Activated T-helper 1 cell treated with anti-CD3 and anti-CD28 coated beads, Interleukin-12 subunit alpha, Interleukin-12 subunit beta, Interleukin-2, Interleukin-4 antibody, amounts not matched to agents 30 ng/mL and 10 ng/mL and 1 ng/mL, durations not matched to agents 14 hours and 24 hours and 36 hours (primary cell): ENCODE measurements around the gene PCDH15. TPM values are rescaled to one million over a fixed set of nuclear protein-coding genes. Genes with fewer than 3 reads are reported as not detected.

ENCODE experiments used
- DNase-seq: peaks from one replicate; pipeline ENCODE4 v3.0.0; 2021; ENCODE audit warnings: low spot score
- H3K27ac Mint-ChIP-seq: one replicate; pipeline ENCODE4 v1.8.0; 2021; ENCODE audit warnings: mild to moderate bottlenecking, mixed read lengths
- H3K27me3 Mint-ChIP-seq: one replicate; pipeline ENCODE4 v1.8.0; 2022; ENCODE audit warnings: mild to moderate bottlenecking, moderate library complexity, mixed read lengths; ENCODE audit not compliant: insufficient read depth
- H3K36me3 Mint-ChIP-seq: one replicate; pipeline ENCODE4 v1.8.0; 2021; ENCODE audit warnings: low read depth, mixed read lengths
- H3K4me1 Mint-ChIP-seq: one replicate; pipeline ENCODE4 v1.8.0; 2021; ENCODE audit warnings: low read depth, mixed read lengths
- H3K4me3 Mint-ChIP-seq: one replicate; pipeline ENCODE4 v1.8.0; 2021; ENCODE audit warnings: mild to moderate bottlenecking, moderate library complexity, mixed read lengths
- H3K9me3 Mint-ChIP-seq: one replicate; pipeline ENCODE4 v1.8.0; 2021; ENCODE audit warnings: mixed read lengths
- intact Hi-C: fragments of 100-400 bp; cut with micrococcal nuclease; formaldehyde crosslinking; loops from one replicate; pipeline ENCODE4 v1.15.1; 2024
- total RNA-seq: library from RNA; stranded (reverse); gene quantifications from 2 replicates; pipeline ENCODE4 v1.2.3, GENCODE V29; 2022

PCDH15 gene
- total RNA-seq, 1 donor from 2014 or later = not detected

- H3K27me3 Mint-ChIP-seq = no peaks in the 10 kb centered on the region
- peaks cover 31% of the 10 kb centered on the region for H3K9me3 Mint-ChIP-seq
- DNase-seq = no peak
- no peak overlapping the region for H3K4me3 Mint-ChIP-seq
- H3K27ac Mint-ChIP-seq = no peak overlapping the region
- intact Hi-C loops = no loop called here
- H3K4me1 Mint-ChIP-seq = no peaks in the 10 kb centered on the region
- H3K36me3 Mint-ChIP-seq = no peaks in the 10 kb centered on the region
Measured at GRCh38 chr10:54125098-54125747, 675.8 kb downstream of the PCDH15 start.

DNA sequence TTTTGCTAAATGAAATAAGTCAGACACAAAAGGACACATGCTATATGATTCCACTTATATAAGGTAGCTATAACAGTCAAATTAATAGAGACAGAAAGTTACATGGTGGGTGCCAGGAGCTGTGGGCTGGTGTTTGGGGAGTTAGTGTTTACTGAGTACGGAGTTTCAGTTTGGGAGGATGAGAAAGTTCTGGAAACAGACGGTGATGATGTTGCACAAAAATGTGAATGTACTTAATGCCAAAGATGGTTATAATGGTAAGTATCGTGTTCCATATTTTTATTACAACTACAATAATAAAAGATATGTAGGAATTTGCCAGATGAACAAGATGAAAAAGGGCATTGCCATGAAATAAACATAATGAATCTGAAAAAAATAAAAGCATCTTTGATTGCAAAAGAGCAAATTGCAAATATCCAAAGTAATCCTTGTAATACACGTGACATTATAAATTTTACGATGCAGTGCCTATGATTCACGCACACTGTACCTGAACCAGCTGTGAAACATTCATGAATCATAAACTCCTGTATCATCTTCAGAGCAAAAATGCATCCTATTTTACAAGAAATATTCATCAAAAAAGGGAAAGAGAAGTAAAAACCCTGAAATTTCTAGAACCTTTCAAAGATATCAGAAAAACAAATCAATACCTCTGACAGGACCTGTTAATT lies 676.7 kb downstream of the PCDH15 start:
- Mint-ChIP-seq H3K36me3 (no peaks in the 10 kb centered on the region), H3K27me3 (no peaks in the 10 kb centered on the region), H3K27ac (no peak overlapping the region), H3K4me1 (no peaks in the 10 kb centered on the region), H3K9me3 (peaks cover 26% of the 10 kb centered on the region), H3K4me3 (no peak overlapping the region)
- intact Hi-C loops = no loop called here
- no peak for DNase-seq

GRCh38 chr10:54120806-54121205 lies 680.2 kb downstream of the PCDH15 start:
- Mint-ChIP-seq H3K4me1 (no peaks in the 10 kb centered on the region), H3K4me3 (no peak overlapping the region), H3K9me3 (peaks cover 30% of the 10 kb centered on the region), H3K27ac (no peak overlapping the region), H3K27me3 (no peaks in the 10 kb centered on the region), H3K36me3 (no peaks in the 10 kb centered on the region)
- no peak for DNase-seq
- intact Hi-C loops = no loop called here

- Mint-ChIP-seq H3K9me3 (no peaks in the 10 kb centered on the region), H3K27me3 (no peaks in the 10 kb centered on the region), H3K4me1 (no peaks in the 10 kb centered on the region), H3K4me3 (no peak overlapping the region), H3K36me3 (no peaks in the 10 kb centered on the region), H3K27ac (no peak overlapping the region)
- intact Hi-C loops = no loop called here
- DNase-seq = no peak
Measured at GRCh38 chr10:54108961-54109360, 692.1 kb downstream of the PCDH15 start.

GRCh38 chr10:54096892-54097291 lies 704.1 kb downstream of the PCDH15 start:
- DNase-seq = no peak
- H3K9me3 Mint-ChIP-seq = peaks cover 3% of the 10 kb centered on the region
- H3K4me3 Mint-ChIP-seq = no peak overlapping the region
- no peak overlapping the region for H3K27ac Mint-ChIP-seq
- intact Hi-C loops = no loop called here
- no peaks in the 10 kb centered on the region for H3K4me1 Mint-ChIP-seq
- H3K36me3 Mint-ChIP-seq = no peaks in the 10 kb centered on the region
- no peaks in the 10 kb centered on the region for H3K27me3 Mint-ChIP-seq

DNA sequence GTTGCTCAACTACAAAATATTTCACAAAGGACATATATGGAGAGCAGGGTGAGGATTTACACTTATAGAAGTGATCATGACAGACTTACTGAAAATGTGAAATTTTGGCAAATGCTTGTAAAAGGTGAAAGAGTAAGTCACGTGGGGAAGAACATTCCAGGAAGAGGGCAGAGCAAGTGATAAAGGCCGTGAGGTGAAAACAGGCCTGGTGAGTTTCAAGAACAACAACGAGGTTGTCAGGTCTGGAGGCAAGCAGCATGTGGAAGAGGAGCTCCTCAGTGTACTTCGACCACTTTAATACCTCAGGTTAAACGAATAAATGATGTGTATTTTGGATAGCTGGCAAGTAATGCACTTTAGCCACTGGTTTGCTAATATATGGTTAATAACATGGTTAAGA lies 706.7 kb downstream of the PCDH15 start:
- Mint-ChIP-seq H3K36me3 (no peaks in the 10 kb centered on the region), H3K4me1 (no peaks in the 10 kb centered on the region), H3K4me3 (no peak overlapping the region), H3K27me3 (no peaks in the 10 kb centered on the region), H3K9me3 (no peaks in the 10 kb centered on the region), H3K27ac (no peak overlapping the region)
- intact Hi-C loops = no loop called here
- no peak for DNase-seq

DNA sequence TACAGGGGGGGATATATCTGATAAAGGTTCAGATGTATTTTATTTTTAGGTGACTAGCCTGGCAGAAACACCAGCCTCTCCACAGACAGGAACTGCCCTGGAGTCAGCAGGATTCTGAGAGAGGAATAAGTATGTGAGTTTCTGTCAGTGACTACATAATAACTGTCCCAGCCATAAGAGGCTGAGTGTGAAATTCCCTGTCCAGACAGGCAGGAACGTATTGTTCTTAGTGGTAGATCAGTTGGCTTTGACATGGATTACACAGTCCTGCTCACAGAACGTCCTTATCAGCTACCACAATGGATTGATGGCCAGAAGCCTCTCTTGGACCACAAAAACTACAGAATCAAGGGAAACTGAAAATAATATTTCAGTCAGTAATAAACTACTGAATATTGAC lies 709.8 kb downstream of the PCDH15 start:
- H3K27me3 Mint-ChIP-seq = no peaks in the 10 kb centered on the region
- intact Hi-C loops = no loop called here
- no peaks in the 10 kb centered on the region for H3K9me3 Mint-ChIP-seq
- H3K4me3 Mint-ChIP-seq = no peak overlapping the region
- H3K27ac Mint-ChIP-seq = no peak overlapping the region
- no peaks in the 10 kb centered on the region for H3K36me3 Mint-ChIP-seq
- no peaks in the 10 kb centered on the region for H3K4me1 Mint-ChIP-seq
- DNase-seq = no peak

GRCh38 chr10:54081950-54082349 lies 719.1 kb downstream of the PCDH15 start:
- no peaks in the 10 kb centered on the region for H3K27me3 Mint-ChIP-seq
- DNase-seq = no peak
- H3K27ac Mint-ChIP-seq = no peak overlapping the region
- peaks cover 9% of the 10 kb centered on the region for H3K9me3 Mint-ChIP-seq
- no peaks in the 10 kb centered on the region for H3K36me3 Mint-ChIP-seq
- no peaks in the 10 kb centered on the region for H3K4me1 Mint-ChIP-seq
- no peak overlapping the region for H3K4me3 Mint-ChIP-seq
- intact Hi-C loops = no loop called here

GRCh38 chr10:54067361-54067760 lies 733.7 kb downstream of the PCDH15 start:
- intact Hi-C loops = no loop called here
- Mint-ChIP-seq H3K9me3 (no peaks in the 10 kb centered on the region), H3K27me3 (no peaks in the 10 kb centered on the region), H3K27ac (no peak overlapping the region), H3K4me1 (no peaks in the 10 kb centered on the region), H3K36me3 (no peaks in the 10 kb centered on the region), H3K4me3 (no peak overlapping the region)
- no peak for DNase-seq

- Mint-ChIP-seq H3K27ac (no peak overlapping the region), H3K4me3 (no peak overlapping the region), H3K27me3 (no peaks in the 10 kb centered on the region), H3K36me3 (no peaks in the 10 kb centered on the region), H3K9me3 (no peaks in the 10 kb centered on the region), H3K4me1 (no peaks in the 10 kb centered on the region)
- intact Hi-C loops = no loop called here
- no peak for DNase-seq
Measured at GRCh38 chr10:54066646-54067045, 734.4 kb downstream of the PCDH15 start.

DNA sequence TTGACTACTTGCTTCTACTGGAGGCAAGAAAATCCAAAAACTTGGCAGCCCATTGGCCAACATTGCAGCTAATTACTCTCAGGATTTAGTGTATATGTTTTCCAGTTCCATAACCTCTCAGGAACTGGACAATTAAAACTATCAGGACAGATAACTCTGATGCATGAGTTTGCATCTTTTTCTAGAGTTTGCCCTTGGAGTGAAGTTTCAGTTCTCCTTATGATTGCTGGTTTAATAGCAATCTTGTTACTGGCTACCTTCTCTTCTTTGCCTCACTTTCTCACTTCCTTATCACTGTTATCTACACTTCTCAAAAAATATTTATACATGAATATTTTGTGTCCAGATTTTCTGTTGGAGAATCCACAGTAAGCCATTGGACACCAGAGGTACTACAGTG lies 735.9 kb downstream of the PCDH15 start:
- intact Hi-C loops = no loop called here
- Mint-ChIP-seq H3K4me3 (no peak overlapping the region), H3K4me1 (no peaks in the 10 kb centered on the region), H3K27me3 (no peaks in the 10 kb centered on the region), H3K36me3 (no peaks in the 10 kb centered on the region), H3K27ac (no peak overlapping the region), H3K9me3 (peaks cover 7% of the 10 kb centered on the region)
- DNase-seq = no peak

DNA sequence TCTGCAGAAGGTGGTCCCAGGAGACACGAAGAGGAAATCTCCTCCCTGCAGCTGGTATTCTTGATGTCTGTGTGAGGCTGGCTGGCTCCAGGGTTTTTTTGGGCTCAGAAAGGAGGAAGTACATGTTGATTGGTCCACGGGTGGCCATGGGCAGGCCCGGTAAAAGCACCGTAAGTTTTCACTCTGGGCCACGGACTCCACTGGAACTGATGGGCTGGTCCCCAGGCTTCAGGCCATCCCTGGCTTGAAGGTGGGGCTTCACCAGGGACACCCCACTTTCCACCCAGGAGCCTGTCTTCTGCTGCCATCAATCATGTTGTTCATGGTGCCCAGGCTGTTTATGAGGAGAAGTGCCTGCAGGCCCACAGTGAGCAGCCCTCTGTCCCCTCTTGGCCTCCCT lies 736.8 kb downstream of the PCDH15 start:
- no peak for DNase-seq
- no peaks in the 10 kb centered on the region for H3K4me1 Mint-ChIP-seq
- peaks cover 7% of the 10 kb centered on the region for H3K9me3 Mint-ChIP-seq
- H3K4me3 Mint-ChIP-seq = no peak overlapping the region
- no peak overlapping the region for H3K27ac Mint-ChIP-seq
- H3K36me3 Mint-ChIP-seq = no peaks in the 10 kb centered on the region
- intact Hi-C loops = no loop called here
- H3K27me3 Mint-ChIP-seq = no peaks in the 10 kb centered on the region

GRCh38 chr10:54063514-54063913 lies 737.5 kb downstream of the PCDH15 start:
- H3K27ac Mint-ChIP-seq = no peak overlapping the region
- no peak for DNase-seq
- intact Hi-C loops = no loop called here
- no peaks in the 10 kb centered on the region for H3K27me3 Mint-ChIP-seq
- H3K4me1 Mint-ChIP-seq = no peaks in the 10 kb centered on the region
- peaks cover 7% of the 10 kb centered on the region for H3K9me3 Mint-ChIP-seq
- H3K36me3 Mint-ChIP-seq = no peaks in the 10 kb centered on the region
- H3K4me3 Mint-ChIP-seq = no peak overlapping the region

DNA sequence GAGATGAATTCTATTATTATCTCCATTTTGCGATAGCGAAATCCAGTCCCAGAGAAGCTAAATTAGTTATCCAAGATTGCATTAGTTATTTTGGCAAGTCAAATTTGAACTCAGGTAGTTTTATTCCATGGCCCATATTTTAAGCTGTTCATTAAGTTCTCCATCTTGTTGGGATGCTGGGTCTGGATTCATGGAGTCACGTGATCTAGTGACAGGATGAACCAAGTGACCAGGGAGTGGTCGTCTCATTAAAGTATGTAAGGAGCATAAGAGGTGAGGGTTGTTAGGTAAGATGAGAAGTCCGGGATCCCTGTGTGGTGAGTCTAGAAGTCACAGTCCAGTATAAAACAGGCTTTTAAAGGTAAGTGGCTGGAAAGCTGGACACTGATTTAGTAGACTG lies 740.5 kb downstream of the PCDH15 start:
- no peaks in the 10 kb centered on the region for H3K4me1 Mint-ChIP-seq
- intact Hi-C loops = no loop called here
- H3K27ac Mint-ChIP-seq = no peak overlapping the region
- peaks cover 7% of the 10 kb centered on the region for H3K9me3 Mint-ChIP-seq
- DNase-seq = no peak
- no peaks in the 10 kb centered on the region for H3K27me3 Mint-ChIP-seq
- no peaks in the 10 kb centered on the region for H3K36me3 Mint-ChIP-seq
- H3K4me3 Mint-ChIP-seq = no peak overlapping the region
